Glutamatergic neuron (in vitro differentiated cells): ENCODE data around the gene FOSB. TPM values are rescaled to one million over a fixed set of nuclear protein-coding genes. Genes with fewer than 3 reads are reported as not detected.

Source experiments
- DNase-seq: peaks from one replicate; pipeline ENCODE4 v3.0.0; 2022
- H3K27ac Mint-ChIP-seq: one replicate; pipeline ENCODE4 v1.8.0; 2020; ENCODE audit warnings: mild to moderate bottlenecking, mixed read lengths, inconsistent platforms; ENCODE audit not compliant: unreplicated experiment
- H3K27me3 Mint-ChIP-seq: one replicate; pipeline ENCODE4 v1.8.0; 2020; ENCODE audit warnings: mild to moderate bottlenecking, moderate library complexity, mixed read lengths, inconsistent platforms; ENCODE audit not compliant: unreplicated experiment
- H3K36me3 Mint-ChIP-seq: one replicate; pipeline ENCODE4 v1.8.0; 2020; ENCODE audit warnings: mild to moderate bottlenecking, mixed read lengths, inconsistent platforms; ENCODE audit not compliant: unreplicated experiment
- H3K4me1 Mint-ChIP-seq: one replicate; pipeline ENCODE4 v1.8.0; 2020; ENCODE audit warnings: mild to moderate bottlenecking, low read depth, mixed read lengths, inconsistent platforms; ENCODE audit not compliant: unreplicated experiment
- H3K4me3 Mint-ChIP-seq: one replicate; pipeline ENCODE4 v1.8.0; 2020; ENCODE audit warnings: mild to moderate bottlenecking, mixed read lengths, inconsistent platforms; ENCODE audit not compliant: unreplicated experiment
- H3K9me3 Mint-ChIP-seq: one replicate; pipeline ENCODE4 v1.8.0; 2020; ENCODE audit warnings: mild to moderate bottlenecking, moderate library complexity, mixed read lengths, inconsistent platforms; ENCODE audit not compliant: unreplicated experiment
- CTCF ChIP-seq: fragments of 200-600 bp; sonication (generic); IDR thresholded peaks from one replicate; pipeline ENCODE4 v1.5.0; 2021; ENCODE audit not compliant: partially characterized antibody, unreplicated experiment
- total RNA-seq: library from RNA; stranded (reverse); fragmentation: NEBNext Ultra II Directional; extraction: Animal tissue kit (Norgen Biotek cat#: 25700); gene quantifications from one replicate; pipeline ENCODE4 v1.2.1, GENCODE V29; 2021; ENCODE audit not compliant: unreplicated experiment

Gene FOSB
- total RNA-seq, 1 donor from 2014 or later, result not detected

GRCh38 chr19:45470762-45471081 is 2.9 kb downstream of the FOSB start:
- Mint-ChIP-seq H3K36me3 (no peaks in the 10 kb centered on the region), H3K4me3 (no peak overlapping the region), H3K9me3 (peaks cover 6% of the 10 kb centered on the region), H3K27me3 (peaks cover 21% of the 10 kb centered on the region), H3K4me1 (peaks cover 10% of the 10 kb centered on the region), H3K27ac (no peak overlapping the region)
- TF ChIP-seq CTCF, result no peak
- no peak for DNase-seq

DNA sequence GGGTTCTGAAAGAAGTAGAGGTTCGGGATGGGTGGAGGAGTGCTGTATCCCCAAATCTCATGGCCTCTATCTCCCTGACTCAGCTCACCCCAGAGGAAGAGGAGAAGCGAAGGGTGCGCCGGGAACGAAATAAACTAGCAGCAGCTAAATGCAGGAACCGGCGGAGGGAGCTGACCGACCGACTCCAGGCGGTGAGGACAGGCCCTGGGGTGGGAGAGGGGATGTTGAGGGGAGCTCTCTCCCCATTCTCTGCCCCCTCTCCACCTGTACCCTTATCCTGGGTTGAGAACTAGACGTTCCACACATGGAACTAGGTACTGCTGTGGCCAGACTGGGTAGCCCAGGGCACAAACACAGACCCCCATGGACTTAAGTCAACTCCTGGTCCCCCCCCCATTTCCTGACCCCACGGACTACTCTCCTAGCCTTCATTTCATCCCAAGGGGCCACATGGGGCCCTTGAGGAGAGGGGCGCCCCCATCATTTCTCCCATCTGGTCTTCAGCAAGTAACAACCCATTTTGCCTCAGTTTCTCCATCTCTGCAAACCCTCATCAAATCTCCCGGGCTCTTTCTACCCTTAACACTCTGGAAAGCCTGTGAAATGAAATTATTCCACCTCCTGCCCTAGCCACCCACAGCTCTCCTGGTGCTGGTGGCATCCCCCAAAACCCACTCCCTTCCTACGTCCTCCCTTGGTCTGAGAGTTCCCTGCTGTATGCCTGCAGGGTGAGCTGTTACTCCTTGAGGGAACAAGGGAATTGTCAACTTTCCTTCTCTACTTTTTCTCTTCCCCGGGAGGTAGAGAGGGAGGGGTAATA is 3.5 kb downstream of the FOSB start:
- H3K4me1 Mint-ChIP-seq, result peaks cover 10% of the 10 kb centered on the region

DNA sequence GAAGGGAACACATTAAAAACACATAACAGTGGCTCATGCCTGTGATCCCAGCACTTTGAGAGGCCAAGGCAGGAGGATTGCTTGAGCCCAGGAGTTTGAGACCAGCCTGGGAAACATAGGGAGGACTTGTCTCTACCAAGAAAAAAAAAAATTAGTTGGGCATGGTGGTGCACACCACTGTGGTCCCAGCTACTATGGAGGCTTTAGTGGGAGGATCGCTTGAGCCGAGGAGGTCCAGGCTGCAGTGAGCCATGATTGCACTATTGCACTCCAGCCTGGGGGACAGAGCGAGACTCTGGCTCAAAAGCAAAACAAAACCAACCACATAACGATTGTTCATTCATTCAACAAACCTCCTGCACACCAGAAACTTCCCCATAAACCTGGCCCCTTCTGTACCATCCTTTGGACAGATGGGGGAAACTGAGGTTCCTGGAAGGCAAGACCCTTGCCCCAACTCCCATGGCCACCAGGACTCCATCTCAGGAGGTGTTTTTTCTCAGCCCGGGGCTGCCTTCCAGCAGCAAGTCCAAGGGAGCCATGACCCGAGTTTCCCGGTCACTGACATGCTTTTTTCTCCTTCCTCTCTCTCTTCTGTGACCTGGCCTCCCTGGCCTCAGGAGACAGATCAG is 4.3 kb downstream of the FOSB start:
- Mint-ChIP-seq H3K36me3 (no peaks in the 10 kb centered on the region), H3K4me1 (peaks cover 10% of the 10 kb centered on the region), H3K4me3 (peak overlapping the region; percentile 69), H3K27ac (no peak overlapping the region), H3K27me3 (peaks cover 21% of the 10 kb centered on the region), H3K9me3 (peaks cover 6% of the 10 kb centered on the region)
- TF ChIP-seq CTCF, result no peak
- DNase-seq, result no peak

More for the DNA sequence above, 3.5 kb downstream of the FOSB start:
- Mint-ChIP-seq H3K36me3 (no peaks in the 10 kb centered on the region), H3K27ac (no peak overlapping the region), H3K4me3 (no peak overlapping the region), H3K27me3 (peaks cover 21% of the 10 kb centered on the region), H3K9me3 (peaks cover 6% of the 10 kb centered on the region)
- no peak for TF ChIP-seq CTCF
- no peak for DNase-seq

DNA sequence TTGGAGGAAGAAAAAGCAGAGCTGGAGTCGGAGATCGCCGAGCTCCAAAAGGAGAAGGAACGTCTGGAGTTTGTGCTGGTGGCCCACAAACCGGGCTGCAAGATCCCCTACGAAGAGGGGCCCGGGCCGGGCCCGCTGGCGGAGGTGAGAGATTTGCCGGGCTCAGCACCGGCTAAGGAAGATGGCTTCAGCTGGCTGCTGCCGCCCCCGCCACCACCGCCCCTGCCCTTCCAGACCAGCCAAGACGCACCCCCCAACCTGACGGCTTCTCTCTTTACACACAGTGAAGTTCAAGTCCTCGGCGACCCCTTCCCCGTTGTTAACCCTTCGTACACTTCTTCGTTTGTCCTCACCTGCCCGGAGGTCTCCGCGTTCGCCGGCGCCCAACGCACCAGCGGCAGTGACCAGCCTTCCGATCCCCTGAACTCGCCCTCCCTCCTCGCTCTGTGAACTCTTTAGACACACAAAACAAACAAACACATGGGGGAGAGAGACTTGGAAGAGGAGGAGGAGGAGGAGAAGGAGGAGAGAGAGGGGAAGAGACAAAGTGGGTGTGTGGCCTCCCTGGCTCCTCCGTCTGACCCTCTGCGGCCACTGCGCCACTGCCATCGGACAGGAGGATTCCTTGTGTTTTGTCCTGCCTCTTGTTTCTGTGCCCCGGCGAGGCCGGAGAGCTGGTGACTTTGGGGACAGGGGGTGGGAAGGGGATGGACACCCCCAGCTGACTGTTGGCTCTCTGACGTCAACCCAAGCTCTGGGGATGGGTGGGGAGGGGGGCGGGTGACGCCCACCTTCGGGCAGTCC is 5.0 kb downstream of the FOSB start:
- H3K36me3 Mint-ChIP-seq, result no peaks in the 10 kb centered on the region
- H3K27ac Mint-ChIP-seq, result peak overlapping the region; percentile 19
- H3K9me3 Mint-ChIP-seq, result peaks cover 6% of the 10 kb centered on the region
- no peak for DNase-seq
- peak overlapping the region; percentile 69 for H3K4me3 Mint-ChIP-seq
- peaks cover 20% of the 10 kb centered on the region for H3K27me3 Mint-ChIP-seq
- no peak for TF ChIP-seq CTCF
- peaks cover 10% of the 10 kb centered on the region for H3K4me1 Mint-ChIP-seq
